Stimulated activated CD4-positive, alpha-beta T cell treated with anti-CD3 and anti-CD28 coated beads, Interleukin-15, amount 100 ng/mL, for 1 hour (primary cell): ENCODE results near the gene DAAM2.

Experiments
- DNase-seq, 2 donors: peaks; one replicate each; pipeline ENCODE4 v3.0.0-alpha.2; 2020; ENCODE audit warnings: low read depth in 1 of 2, low spot score in 1 of 2

The DAAM2 gene

GRCh38 chr6:39884696-39885095 is 92.5 kb downstream of the DAAM2 start:
- no peak for DNase-seq

GRCh38 chr6:39885691-39886090 is 93.5 kb downstream of the DAAM2 start:
- no peak for DNase-seq

GRCh38 chr6:39886871-39887270 is 94.7 kb downstream of the DAAM2 start:
- no peak for DNase-seq

- no peak for DNase-seq
Observed at GRCh38 chr6:39887692-39888450, 95.7 kb downstream of the DAAM2 start.

- DNase-seq = no peak
Observed at GRCh38 chr6:39889229-39889628, 97.1 kb downstream of the DAAM2 start.

GRCh38 chr6:39891353-39891752 is 99.2 kb downstream of the DAAM2 start:
- DNase-seq = no peak

- no peak for DNase-seq
Observed at GRCh38 chr6:39891976-39892375, 99.8 kb downstream of the DAAM2 start.

GRCh38 chr6:39892490-39893129 is 100.4 kb downstream of the DAAM2 start:
- no peak for DNase-seq

GRCh38 chr6:39893286-39893685 is 101.1 kb downstream of the DAAM2 start:
- DNase-seq = no peak

- no peak for DNase-seq
Observed at GRCh38 chr6:39896701-39897100, 104.5 kb downstream of the DAAM2 start.

GRCh38 chr6:39897698-39898097 is 105.5 kb downstream of the DAAM2 start:
- DNase-seq = no peak

GRCh38 chr6:39898625-39899024 is 106.4 kb downstream of the DAAM2 start:
- no peak for DNase-seq

- no peak for DNase-seq
Observed at GRCh38 chr6:39899554-39900295, 107.5 kb downstream of the DAAM2 start.

- DNase-seq = no peak
Observed at GRCh38 chr6:39901116-39901655, 109.0 kb downstream of the DAAM2 start.

- no peak for DNase-seq
Observed at GRCh38 chr6:39901670-39902069, 109.5 kb downstream of the DAAM2 start.

GRCh38 chr6:39902136-39902535 is 110.0 kb downstream of the DAAM2 start:
- DNase-seq = no peak

GRCh38 chr6:39902786-39903465 is 110.8 kb downstream of the DAAM2 start:
- DNase-seq = no peak

GRCh38 chr6:39903656-39904055 is 111.5 kb downstream of the DAAM2 start:
- DNase-seq = no peak

- DNase-seq = no peak
Observed at GRCh38 chr6:39904946-39905639, 112.9 kb downstream of the DAAM2 start.

- no peak for DNase-seq
Observed at GRCh38 chr6:39905640-39905975, 113.4 kb downstream of the DAAM2 start.

GRCh38 chr6:39906318-39906761 is 114.2 kb downstream of the DAAM2 start:
- no peak for DNase-seq
